Hindlimb muscle (tissue), 1 donor: ENCODE data around the gene SCN1B. TPM values are rescaled to one million over a fixed set of nuclear protein-coding genes. Genes with fewer than 3 reads are reported as not detected.
A peak's percentile ranks its signal among the peaks of the same experiment; 100 is the strongest.

Experiments
- DNase-seq: peaks from one replicate; pipeline ENCODE4 v3.0.0-alpha.2; 2013
- polyA plus RNA-seq: library from polyadenylated mRNA; unstranded; fragments of 120-200 nt; gene quantifications from one replicate; pipeline ENCODE4 v1.2.1, GENCODE V29; 2013; ENCODE audit not compliant: insufficient read length

SCN1B gene
- polyA plus RNA-seq, 1 donor: 7.2 TPM

- DNase-seq: no peak
These were observed 24.4 kb downstream of the SCN1B start for GRCh38 chr19:35054626-35055025.

GRCh38 chr19:35055715-35056179 lies 25.5 kb downstream of the SCN1B start:
- DNase-seq: no peak

- no peak for DNase-seq
These were observed 26.3 kb downstream of the SCN1B start for GRCh38 chr19:35056513-35057063.

GRCh38 chr19:35058370-35058769 lies 28.1 kb downstream of the SCN1B start:
- DNase-seq: no peak

- no peak for DNase-seq
These were observed 28.9 kb downstream of the SCN1B start for GRCh38 chr19:35059006-35059798.

GRCh38 chr19:35059799-35060091 lies 29.5 kb downstream of the SCN1B start:
- DNase-seq: no peak

- DNase-seq: no peak
These were observed 30.0 kb downstream of the SCN1B start for GRCh38 chr19:35060160-35060855.

- DNase-seq: no peak
These were observed 31.5 kb downstream of the SCN1B start for GRCh38 chr19:35061583-35062373.

- no peak for DNase-seq
These were observed 32.7 kb downstream of the SCN1B start for GRCh38 chr19:35062942-35063341.

- no peak for DNase-seq
These were observed 33.9 kb downstream of the SCN1B start for GRCh38 chr19:35063940-35064818.

GRCh38 chr19:35065574-35065973 lies 35.3 kb downstream of the SCN1B start:
- DNase-seq: no peak

- no peak for DNase-seq
These were observed 35.9 kb downstream of the SCN1B start for GRCh38 chr19:35066121-35066520.

- peak; percentile 78 for DNase-seq
These were observed 36.7 kb downstream of the SCN1B start for GRCh38 chr19:35066691-35067563.

- DNase-seq: no peak
These were observed 38.8 kb downstream of the SCN1B start for GRCh38 chr19:35068941-35069634.

GRCh38 chr19:35069696-35070095 lies 39.4 kb downstream of the SCN1B start:
- no peak for DNase-seq

GRCh38 chr19:35070471-35070870 lies 40.2 kb downstream of the SCN1B start:
- DNase-seq: no peak

GRCh38 chr19:35073516-35073915 lies 43.2 kb downstream of the SCN1B start:
- DNase-seq: no peak

GRCh38 chr19:35073941-35074340 lies 43.7 kb downstream of the SCN1B start:
- DNase-seq: no peak

GRCh38 chr19:35074426-35075201 lies 44.3 kb downstream of the SCN1B start:
- no peak for DNase-seq
